SK-MEL-5 (cell line): ENCODE data around the gene PIK3R5. TPM values are rescaled to one million over a fixed set of nuclear protein-coding genes. Genes with fewer than 3 reads are reported as not detected.

Source experiments
- DNase-seq: peaks from one replicate; pipeline ENCODE4 v3.0.0-alpha.2; 2016; ENCODE audit warnings: low read depth, low spot score
- in situ Hi-C: cut with HindIII; loops from 2 replicates; pipeline ENCODE4 v1.10.0; 2016; ENCODE audit warnings: low sequenced_read_pairs, high pct_unique_total_duplicates, low pct_unique_long_range_greater_than_20kb
- total RNA-seq: library from RNA; depleted of rRNA; stranded (reverse); fragments of >200 nt; shearing (Covaris generic); gene quantifications from 2 replicates; pipeline ENCODE4 v1.2.3, GENCODE V29; 2014

The PIK3R5 gene
- total RNA-seq, 1 experiment from 2014 or later, result 0.82 TPM

DNA sequence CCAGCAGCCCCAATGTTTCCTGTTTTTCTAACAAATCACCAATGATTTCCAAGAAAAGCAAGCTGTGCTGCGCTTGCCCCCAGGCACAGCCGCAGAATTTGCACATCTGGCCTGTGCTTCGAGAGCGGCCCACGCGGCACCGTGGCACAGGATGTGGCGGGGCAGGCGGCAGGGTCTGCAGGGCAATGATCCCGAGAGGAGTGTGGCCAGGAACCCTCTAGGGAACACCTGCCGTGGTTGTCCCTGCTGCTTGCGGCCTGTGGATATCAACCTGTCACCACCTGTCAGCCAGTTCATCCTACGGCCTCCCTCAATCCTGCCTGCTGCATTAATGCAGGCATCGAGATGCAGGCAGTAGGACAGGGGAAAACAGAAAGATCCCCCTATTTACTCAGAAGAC, 24.0 kb downstream of the PIK3R5 start:
- DNase-seq, result no peak
- in situ Hi-C loops, result no loop called here

GRCh38 chr17:8940866-8941471, 24.5 kb downstream of the PIK3R5 start:
- in situ Hi-C loops, result no loop called here
- DNase-seq, result no peak

DNA sequence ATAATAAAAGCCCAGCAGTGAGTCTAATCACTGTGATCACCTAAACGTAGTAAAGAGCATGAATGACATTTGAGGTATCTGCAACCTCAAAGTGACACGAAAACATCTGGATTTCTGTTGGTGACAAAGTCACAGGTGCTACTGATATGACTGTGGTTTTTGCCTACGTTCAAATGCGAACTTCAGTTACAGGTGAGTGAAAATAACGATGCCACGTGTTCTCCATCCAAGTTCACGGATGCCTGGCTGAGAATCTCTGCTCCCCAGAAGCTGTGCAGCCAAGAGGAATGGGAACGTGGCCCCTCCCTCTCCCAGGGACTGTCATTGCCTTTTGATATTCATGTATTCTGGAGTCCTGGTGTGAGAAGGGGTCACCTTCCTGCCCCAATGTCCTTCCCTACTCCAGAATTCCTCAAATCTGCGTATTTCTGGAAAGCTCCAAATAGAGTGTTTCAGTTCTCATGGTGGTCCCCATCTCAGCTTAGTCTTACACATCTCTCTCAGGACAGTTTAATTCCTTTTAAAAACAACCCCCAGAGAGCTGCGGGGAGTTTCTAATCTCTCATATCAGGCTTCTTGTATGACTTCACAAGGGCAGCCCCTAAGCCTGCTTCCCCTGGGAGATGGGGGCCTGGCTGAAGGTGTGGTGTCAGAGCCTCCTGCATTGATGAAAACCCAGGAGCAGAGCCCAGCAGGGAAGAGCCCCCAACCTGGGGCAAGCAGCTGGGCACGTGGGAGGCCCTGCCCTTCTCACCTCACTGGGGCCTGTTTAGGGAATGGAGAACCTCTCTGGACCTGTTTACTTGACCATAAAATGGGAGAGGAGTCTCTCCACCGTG, 25.8 kb downstream of the PIK3R5 start:
- no peak for DNase-seq
- in situ Hi-C loops, result no loop called here

DNA sequence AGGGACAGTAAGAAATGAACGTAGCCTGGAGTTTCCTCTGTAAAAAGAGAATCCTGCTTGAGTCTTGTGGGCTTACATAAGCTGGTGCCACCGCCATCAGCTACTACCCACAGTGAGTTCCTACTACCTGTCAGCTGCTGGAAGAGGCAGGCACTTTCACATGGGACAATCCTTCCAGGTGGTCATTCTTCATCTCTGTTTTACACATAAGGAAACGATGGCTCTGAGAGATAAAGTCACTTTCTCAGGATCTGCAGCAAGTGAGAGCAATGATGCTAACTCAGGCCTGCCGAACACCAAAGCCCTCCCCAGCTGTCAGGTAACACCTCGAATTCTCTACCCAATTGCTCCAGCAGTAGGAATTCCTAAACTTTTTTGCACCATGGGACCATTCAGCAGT, 26.6 kb downstream of the PIK3R5 start:
- in situ Hi-C loops, result no loop called here
- DNase-seq, result no peak

GRCh38 chr17:8935191-8935590, 30.3 kb downstream of the PIK3R5 start:
- in situ Hi-C loops, result no loop called here
- no peak for DNase-seq

DNA sequence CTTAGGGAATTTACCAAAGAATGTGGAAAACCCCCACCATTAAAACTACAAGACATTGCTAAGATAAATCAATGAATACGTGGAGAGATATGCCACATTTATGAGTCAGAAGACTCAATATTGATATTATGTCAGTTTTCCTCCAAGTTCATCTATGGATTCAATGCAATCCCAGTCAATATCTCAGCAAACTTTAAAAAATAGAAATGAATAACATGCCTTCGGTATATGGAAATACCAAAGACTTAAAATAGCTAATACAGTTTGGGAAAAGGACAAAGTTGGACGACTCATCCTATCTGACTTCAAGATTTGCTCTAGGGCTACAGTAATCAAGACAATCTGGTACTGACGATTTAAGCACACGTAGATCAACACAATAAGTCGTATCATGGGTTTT, 31.2 kb downstream of the PIK3R5 start:
- no peak for DNase-seq
- in situ Hi-C loops, result no loop called here

DNA sequence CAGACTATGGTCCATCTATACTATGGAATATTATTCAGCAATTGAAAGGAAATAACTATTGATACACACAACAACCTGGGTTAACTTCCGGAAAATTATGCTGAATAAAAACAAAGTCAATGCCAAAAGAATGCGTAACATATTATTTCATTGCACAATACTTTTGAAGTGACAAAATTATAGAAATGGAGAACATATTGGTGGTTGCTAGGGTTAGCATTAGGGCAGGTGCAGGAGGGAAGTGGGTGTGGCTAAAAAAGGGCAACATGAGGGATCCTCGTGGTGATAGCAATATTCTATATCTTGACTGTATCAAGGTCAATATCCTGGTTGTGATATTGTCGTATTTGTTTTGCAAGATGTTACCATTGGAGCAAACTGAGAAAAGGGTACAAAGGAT, 34.9 kb downstream of the PIK3R5 start:
- DNase-seq, result no peak
- in situ Hi-C loops, result no loop called here

DNA sequence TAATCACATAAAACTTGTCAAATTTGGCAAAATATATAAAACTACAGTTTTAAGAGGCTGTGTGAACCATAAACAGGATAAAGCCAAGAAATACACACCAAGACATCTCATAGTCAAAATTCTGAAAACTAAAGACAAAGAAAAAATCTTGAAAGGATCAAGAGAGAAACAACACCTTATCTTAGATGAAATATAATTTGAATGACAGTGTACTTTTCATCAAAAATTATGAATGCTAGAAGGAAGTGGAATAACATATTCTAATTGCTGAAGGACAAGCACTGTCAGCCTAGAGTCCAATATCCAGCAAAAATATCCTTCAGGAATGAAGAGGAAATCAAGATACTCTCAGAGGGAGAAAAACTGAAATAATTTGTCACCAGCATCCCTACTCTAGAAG, 37.2 kb downstream of the PIK3R5 start:
- in situ Hi-C loops, result no loop called here
- no peak for DNase-seq

DNA sequence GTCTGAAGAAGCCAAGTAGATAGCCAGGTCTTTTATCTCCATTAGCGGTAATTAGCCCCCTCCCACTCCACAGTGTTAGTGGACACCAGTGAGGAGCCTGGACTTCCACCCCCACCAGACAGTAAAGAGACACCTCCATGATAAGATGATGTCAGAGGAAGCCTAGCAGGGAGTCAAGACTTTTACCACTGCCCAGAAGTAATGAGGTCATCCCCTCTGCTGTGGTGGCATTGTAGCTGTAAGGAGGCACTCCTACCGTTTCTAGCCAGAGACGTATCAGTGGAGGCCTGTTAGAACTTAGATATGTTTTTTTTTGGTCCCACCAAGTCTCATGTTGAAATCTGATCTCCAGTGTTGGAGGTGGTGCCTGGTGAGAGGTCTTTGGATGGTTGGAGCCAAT, 38.1 kb downstream of the PIK3R5 start:
- in situ Hi-C loops, result no loop called here
- DNase-seq, result no peak

DNA sequence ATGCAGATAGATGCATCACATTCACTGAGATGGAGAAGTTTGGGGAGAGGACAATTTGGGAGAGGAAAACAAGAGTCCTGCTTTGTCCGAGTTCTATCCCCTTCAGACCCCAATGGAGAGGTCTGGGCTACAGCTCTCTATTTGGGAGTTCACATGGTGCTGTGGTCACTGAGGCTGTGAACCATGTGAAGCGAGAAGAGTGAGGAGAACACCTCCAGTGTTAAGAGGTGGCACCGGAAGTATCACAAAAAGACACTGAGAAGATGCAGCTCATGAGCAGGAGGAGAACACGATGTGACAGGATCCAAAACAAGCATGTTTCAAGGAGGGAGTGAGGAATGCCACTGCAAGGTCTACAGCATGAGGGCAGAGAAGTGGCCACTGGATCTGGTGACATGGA, 39.7 kb downstream of the PIK3R5 start:
- in situ Hi-C loops, result no loop called here
- no peak for DNase-seq

GRCh38 chr17:8925141-8925540, 40.4 kb downstream of the PIK3R5 start:
- in situ Hi-C loops, result no loop called here
- DNase-seq, result no peak

DNA sequence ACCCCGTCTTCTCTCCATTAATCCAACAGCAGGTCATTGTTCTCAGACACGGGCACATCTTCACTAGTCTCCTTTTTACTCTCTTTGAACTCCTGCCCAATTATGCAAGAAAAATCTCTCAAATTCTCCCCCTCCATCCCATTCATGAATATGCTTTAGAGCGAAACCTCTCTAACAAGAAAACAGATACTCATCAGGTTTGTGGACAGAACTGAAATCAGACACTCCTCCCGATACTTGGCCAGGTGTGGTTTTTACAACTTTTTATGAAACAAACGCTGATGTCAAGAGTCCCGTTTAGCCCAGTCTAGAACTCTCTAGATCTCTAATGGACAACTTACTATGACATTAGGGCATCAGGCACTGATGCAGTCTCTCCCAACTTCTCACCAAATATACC, 40.9 kb downstream of the PIK3R5 start:
- no peak for DNase-seq
- in situ Hi-C loops, result no loop called here

GRCh38 chr17:8923762-8924161, 41.7 kb downstream of the PIK3R5 start:
- no peak for DNase-seq
- in situ Hi-C loops, result no loop called here

- in situ Hi-C loops, result no loop called here
- DNase-seq, result no peak
Measured at GRCh38 chr17:8922928-8923327, 42.6 kb downstream of the PIK3R5 start.

DNA sequence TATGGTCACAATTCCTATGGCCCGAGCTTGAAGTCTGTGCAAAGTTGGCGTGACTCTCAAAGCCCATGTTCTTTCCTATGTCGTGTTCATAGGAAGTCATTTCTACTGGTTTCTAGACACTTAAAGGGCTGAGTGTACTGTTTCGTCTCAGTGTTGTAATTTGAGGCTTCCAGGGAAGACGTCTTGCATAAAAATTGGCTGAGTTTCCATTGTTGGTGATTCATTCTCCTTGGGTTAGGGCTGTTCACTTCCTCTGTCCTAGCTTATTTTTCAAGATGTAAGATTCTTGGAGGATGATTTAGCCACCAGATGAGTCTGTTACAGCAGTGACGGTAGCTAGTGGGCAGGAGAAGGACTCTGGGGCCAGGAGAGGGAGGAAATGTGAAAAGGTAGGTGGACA, 43.1 kb downstream of the PIK3R5 start:
- in situ Hi-C loops, result no loop called here
- no peak for DNase-seq

- in situ Hi-C loops, result no loop called here
- DNase-seq, result no peak
Measured at GRCh38 chr17:8921147-8921546, 44.4 kb downstream of the PIK3R5 start.

DNA sequence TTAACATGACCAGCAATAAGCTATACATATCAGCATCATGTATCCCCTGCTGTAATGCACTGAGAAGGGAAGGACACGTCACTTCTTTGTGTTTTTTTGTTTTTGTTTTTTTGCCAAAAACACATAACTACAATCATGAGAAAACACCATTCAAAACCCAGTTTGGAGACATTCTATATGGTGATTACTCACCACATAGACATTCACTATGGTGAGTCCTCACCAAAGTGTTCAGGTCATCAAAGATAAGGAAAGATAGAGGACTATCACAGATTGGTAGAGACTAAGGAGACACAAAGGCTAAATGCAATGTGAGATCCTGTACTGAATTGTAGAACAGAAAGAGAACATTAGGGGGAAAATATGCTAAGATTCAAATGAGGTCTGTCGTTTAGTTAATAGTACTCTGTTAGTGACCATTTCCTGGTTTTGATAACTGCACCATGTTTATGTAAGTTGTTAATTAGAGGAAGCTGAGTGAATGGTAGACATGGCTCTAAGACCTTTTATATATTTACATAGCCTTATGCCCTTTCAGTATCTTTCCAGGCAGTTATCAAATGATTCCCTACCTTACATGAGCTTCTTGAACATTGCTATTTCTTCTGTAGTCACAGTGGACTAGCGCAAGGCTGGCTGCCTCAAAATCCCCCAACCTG, 46.6 kb downstream of the PIK3R5 start:
- DNase-seq, result no peak
- in situ Hi-C loops, result no loop called here

GRCh38 chr17:8916466-8916865, 49.0 kb downstream of the PIK3R5 start:
- DNase-seq, result no peak
- in situ Hi-C loops, result no loop called here

- in situ Hi-C loops, result no loop called here
- no peak for DNase-seq
Measured at GRCh38 chr17:8914554-8914953, 51.0 kb downstream of the PIK3R5 start.
